Non-pigmented ciliary epithelial cell (primary cell): ENCODE data around the gene SOX5.
"Not testable (repeated sequence)": the region's sequence is repeated elsewhere in the genome, so short reads cannot be mapped to it uniquely, and the experiment has no call there.

Experiments used
- DNase-seq: peaks from one replicate; pipeline ENCODE4 v3.0.0-alpha.2; 2010; ENCODE audit warnings: low read depth

SOX5 gene

GRCh38 chr12:23756416-23756815, 193.1 kb downstream of the SOX5 start:
- DNase-seq, result no peak

- DNase-seq, result no peak
Measured at GRCh38 chr12:23753628-23754365, 195.7 kb downstream of the SOX5 start.

GRCh38 chr12:23752245-23752644, 197.2 kb downstream of the SOX5 start:
- DNase-seq, result no peak

- DNase-seq, result no peak
Measured at GRCh38 chr12:23751641-23752040, 197.8 kb downstream of the SOX5 start.

- no peak for DNase-seq
Measured at GRCh38 chr12:23750923-23751322, 198.5 kb downstream of the SOX5 start.

- no peak for DNase-seq
Measured at GRCh38 chr12:23744696-23745095, 204.8 kb downstream of the SOX5 start.

GRCh38 chr12:23742574-23742973, 206.9 kb downstream of the SOX5 start:
- no peak for DNase-seq

- DNase-seq, result no peak
Measured at GRCh38 chr12:23731493-23731892, 218.0 kb downstream of the SOX5 start.

- DNase-seq, result no peak
Measured at GRCh38 chr12:23731035-23731434, 218.4 kb downstream of the SOX5 start.

- peak; percentile 15 for DNase-seq
Measured at GRCh38 chr12:23729359-23729758, 220.1 kb downstream of the SOX5 start.

GRCh38 chr12:23726646-23727045, 222.8 kb downstream of the SOX5 start:
- DNase-seq, result no peak

GRCh38 chr12:23722655-23723054, 226.8 kb downstream of the SOX5 start:
- no peak for DNase-seq

- no peak for DNase-seq
Measured at GRCh38 chr12:23721268-23721667, 228.2 kb downstream of the SOX5 start.

GRCh38 chr12:23719493-23719892, 230.0 kb downstream of the SOX5 start:
- DNase-seq, result no peak

GRCh38 chr12:23710361-23710760, 239.1 kb downstream of the SOX5 start:
- DNase-seq, result not testable (repeated sequence)

GRCh38 chr12:23708185-23708837, 241.2 kb downstream of the SOX5 start:
- DNase-seq, result no peak

- peak; percentile 0 for DNase-seq
Measured at GRCh38 chr12:23707270-23707669, 242.2 kb downstream of the SOX5 start.

- no peak for DNase-seq
Measured at GRCh38 chr12:23704992-23705943, 244.2 kb downstream of the SOX5 start.

- no peak for DNase-seq
Measured at GRCh38 chr12:23703051-23703450, 246.4 kb downstream of the SOX5 start.

- no peak for DNase-seq
Measured at GRCh38 chr12:23699031-23699430, 250.4 kb downstream of the SOX5 start.

GRCh38 chr12:23694920-23695319, 254.6 kb downstream of the SOX5 start:
- DNase-seq, result no peak

- DNase-seq, result no peak
Measured at GRCh38 chr12:23694307-23694706, 255.2 kb downstream of the SOX5 start.

- DNase-seq, result no peak
Measured at GRCh38 chr12:23687947-23688346, 261.5 kb downstream of the SOX5 start.
